Measurements from ENCODE around the gene CCDC194. TPM values are rescaled to one million over a fixed set of nuclear protein-coding genes. Genes with fewer than 3 reads are reported as not detected.

CCDC194 gene
- total and polyA plus RNA-seq, 4 donors = 0.12 to 0.50 TPM; not detected in 2

DNA sequence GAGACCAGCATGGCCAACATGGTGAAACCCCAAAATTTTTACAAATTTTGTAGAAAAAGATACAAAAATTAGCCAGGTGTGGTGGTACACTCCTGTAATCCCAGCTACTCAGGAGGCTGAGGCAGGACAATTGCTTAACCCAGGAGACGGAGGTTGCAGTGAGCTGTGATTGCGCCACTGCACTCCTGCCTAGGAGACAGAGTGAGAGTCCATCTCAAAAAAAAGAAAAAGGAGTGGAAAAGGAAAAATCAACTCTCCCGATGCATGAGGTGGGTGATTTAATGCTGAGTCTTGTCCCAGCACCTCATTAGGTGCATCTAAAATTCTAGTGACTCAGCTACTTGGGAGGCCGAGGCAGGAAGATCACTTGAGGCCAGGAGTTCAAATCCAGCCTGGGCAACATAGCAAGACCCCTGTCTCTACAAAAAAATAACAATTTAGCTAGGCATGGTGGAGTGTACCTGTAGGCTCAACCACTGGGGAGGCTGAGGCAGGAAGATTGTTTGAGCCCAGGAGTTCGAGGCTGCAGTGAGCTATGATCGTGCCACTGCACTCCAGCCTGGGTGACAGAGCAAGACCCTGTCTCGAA is 36.8 kb downstream of the CCDC194 start:
- no peak overlapping the region for H3K27ac ChIP-seq (ENCODE audit: low read depth in 1 of 2, low read length in 2 of 2)
- H3K36me3 ChIP-seq (ENCODE audit: control insufficient read depth in 4 of 4, insufficient read depth in 3 of 4, low read depth in 1 of 4, low read length in 3 of 4) = no peaks in the 10 kb centered on the region
- no peak overlapping the region for H3K9ac ChIP-seq (ENCODE audit: low read depth in 1 of 2, low read length in 2 of 2)
- H3K4me1 ChIP-seq (ENCODE audit: control insufficient read depth in 4 of 4, insufficient read depth in 4 of 4, low read length in 3 of 4) = no peaks in the 10 kb centered on the region
- 81% methylated on average over 7 of the region's 7 CpGs for WGBS
- H3K27me3 ChIP-seq (ENCODE audit: control insufficient read depth in 4 of 4, insufficient read depth in 4 of 4, low read length in 3 of 4) = no peaks in the 10 kb centered on the region
- TF ChIP-seq, protein P1, sequence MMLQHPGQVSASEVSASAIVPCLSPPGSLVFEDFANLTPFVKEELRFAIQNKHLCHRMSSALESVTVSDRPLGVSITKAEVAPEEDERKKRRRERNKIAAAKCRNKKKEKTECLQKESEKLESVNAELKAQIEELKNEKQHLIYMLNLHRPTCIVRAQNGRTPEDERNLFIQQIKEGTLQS (IDR thresholded peaks at IDR 0.05) = no peak
- TF ChIP-seq NR2F2 (IDR thresholded peaks at IDR 0.05) = no peak
- no peak for TF ChIP-seq YY1 (IDR thresholded peaks at IDR 0.05)
- no peak for TF ChIP-seq FOXA2 (IDR thresholded peaks at IDR 0.05)
- no peak for TF ChIP-seq RXRA (IDR thresholded peaks at IDR 0.05)
- no peak for TF ChIP-seq RAD21 (IDR thresholded peaks at IDR 0.05)
- H3K4me3 ChIP-seq (ENCODE audit: low read depth in 1 of 3, low read length in 3 of 3) = no peak overlapping the region
- DNase-seq (ENCODE audit: low spot score) = no peak
- no peaks in the 10 kb centered on the region for H3K9me3 ChIP-seq (ENCODE audit: control insufficient read depth in 4 of 4, low read length in 3 of 4)

- Histone ChIP-seq H3K4me3 (ENCODE audit: low read depth in 1 of 3, low read length in 3 of 3) (no peak overlapping the region), H3K36me3 (ENCODE audit: control insufficient read depth in 4 of 4, insufficient read depth in 3 of 4, low read depth in 1 of 4, low read length in 3 of 4) (no peaks in the 10 kb centered on the region), H3K27ac (ENCODE audit: low read depth in 1 of 2, low read length in 2 of 2) (no peak overlapping the region), H3K9ac (ENCODE audit: low read depth in 1 of 2, low read length in 2 of 2) (no peak overlapping the region), H3K9me3 (ENCODE audit: control insufficient read depth in 4 of 4, low read length in 3 of 4) (no peaks in the 10 kb centered on the region), H3K27me3 (ENCODE audit: control insufficient read depth in 4 of 4, insufficient read depth in 4 of 4, low read length in 3 of 4) (no peaks in the 10 kb centered on the region), H3K4me1 (ENCODE audit: control insufficient read depth in 4 of 4, insufficient read depth in 4 of 4, low read length in 3 of 4) (no peaks in the 10 kb centered on the region)
- DNase-seq (ENCODE audit: low spot score) = no peak
- WGBS = 79% methylated on average over 8 of the region's 8 CpGs
- TF ChIP-seq REST (IDR thresholded peaks at IDR 0.05) (no peak), TAF1 (conservative IDR thresholded peaks at IDR 0.05) (no peak), EGR1 (IDR thresholded peaks at IDR 0.05; ENCODE audit: low read depth in 2 of 2) (no peak), HNF4G (IDR thresholded peaks at IDR 0.05) (no peak), GABPA (IDR thresholded peaks at IDR 0.05 in 1 of 2, conservative IDR thresholded peaks at IDR 0.05 in 1 of 2) (no peak), MAX (IDR thresholded peaks at IDR 0.05) (no peak), NR2F2 (IDR thresholded peaks at IDR 0.05) (no peak), RXRA (IDR thresholded peaks at IDR 0.05) (no peak), SP1 (IDR thresholded peaks at IDR 0.05) (no peak), RAD21 (IDR thresholded peaks at IDR 0.05) (no peak), FOXA1 (IDR thresholded peaks at IDR 0.05) (no peak), CTCF (IDR thresholded peaks at IDR 0.05; ENCODE audit: low read depth, low read length, missing input control) (no peak), HNF4A (conservative IDR thresholded peaks at IDR 0.05) (no peak), JUND (IDR thresholded peaks at IDR 0.05) (no peak), YY1 (IDR thresholded peaks at IDR 0.05) (no peak), FOXA2 (IDR thresholded peaks at IDR 0.05) (no peak)
- TF ChIP-seq, protein P2, sequence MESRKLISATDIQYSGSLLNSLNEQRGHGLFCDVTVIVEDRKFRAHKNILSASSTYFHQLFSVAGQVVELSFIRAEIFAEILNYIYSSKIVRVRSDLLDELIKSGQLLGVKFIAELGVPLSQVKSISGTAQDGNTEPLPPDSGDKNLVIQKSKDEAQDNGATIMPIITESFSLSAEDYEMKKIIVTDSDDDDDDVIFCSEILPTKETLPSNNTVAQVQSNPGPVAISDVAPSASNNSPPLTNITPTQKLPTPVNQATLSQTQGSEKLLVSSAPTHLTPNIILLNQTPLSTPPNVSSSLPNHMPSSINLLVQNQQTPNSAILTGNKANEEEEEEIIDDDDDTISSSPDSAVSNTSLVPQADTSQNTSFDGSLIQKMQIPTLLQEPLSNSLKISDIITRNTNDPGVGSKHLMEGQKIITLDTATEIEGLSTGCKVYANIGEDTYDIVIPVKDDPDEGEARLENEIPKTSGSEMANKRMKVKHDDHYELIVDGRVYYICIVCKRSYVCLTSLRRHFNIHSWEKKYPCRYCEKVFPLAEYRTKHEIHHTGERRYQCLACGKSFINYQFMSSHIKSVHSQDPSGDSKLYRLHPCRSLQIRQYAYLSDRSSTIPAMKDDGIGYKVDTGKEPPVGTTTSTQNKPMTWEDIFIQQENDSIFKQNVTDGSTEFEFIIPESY (IDR thresholded peaks at IDR 0.05) = no peak
- TF ChIP-seq, protein P1 (IDR thresholded peaks at IDR 0.05) = no peak
These were observed 40.6 kb downstream of the CCDC194 start for GRCh38 chr19:17353386-17353785.
